Skeletal muscle satellite cell (primary cell): ENCODE results near the gene CNKSR3.

Source experiments
- H3K27me3 ChIP-seq: 2 replicates; pipeline ENCODE4 v1.7.0; 2013; ENCODE audit warnings: low read length; ENCODE audit not compliant: control insufficient read depth, insufficient read depth
- H3K36me3 ChIP-seq: 2 replicates; pipeline ENCODE4 v1.7.0; 2013; ENCODE audit warnings: mild to moderate bottlenecking, control low read depth, low read length; ENCODE audit not compliant: insufficient read depth
- H3K4me1 ChIP-seq: 2 replicates; pipeline ENCODE4 v1.7.0; 2013; ENCODE audit warnings: low read length; ENCODE audit not compliant: control insufficient read depth, insufficient read depth
- H3K4me2 ChIP-seq: 2 replicates; pipeline ENCODE4 v1.7.0; 2013; ENCODE audit warnings: mild to moderate bottlenecking, low read length
- H3K4me3 ChIP-seq: 2 replicates; pipeline ENCODE4 v1.7.0; 2013; ENCODE audit warnings: low read length
- H3K9ac ChIP-seq: 2 replicates; pipeline ENCODE4 v1.7.0; 2013; ENCODE audit warnings: mild to moderate bottlenecking, low read depth, low read length, moderate library complexity
- H3K9me3 ChIP-seq: replicated peaks from 2 replicates; pipeline ENCODE4 v1.7.0; 2013; ENCODE audit warnings: mild to moderate bottlenecking, control low read depth, low read length

CNKSR3 gene

GRCh38 chr6:154441995-154442310 is 68.5 kb downstream of the CNKSR3 start:
- Histone ChIP-seq H3K4me3 (no peak overlapping the region), H3K4me2 (no peak overlapping the region), H3K9ac (no peak overlapping the region), H3K9me3 (no peaks in the 10 kb centered on the region), H3K27me3 (no peaks in the 10 kb centered on the region), H3K36me3 (no peaks in the 10 kb centered on the region), H3K4me1 (no peaks in the 10 kb centered on the region)

DNA sequence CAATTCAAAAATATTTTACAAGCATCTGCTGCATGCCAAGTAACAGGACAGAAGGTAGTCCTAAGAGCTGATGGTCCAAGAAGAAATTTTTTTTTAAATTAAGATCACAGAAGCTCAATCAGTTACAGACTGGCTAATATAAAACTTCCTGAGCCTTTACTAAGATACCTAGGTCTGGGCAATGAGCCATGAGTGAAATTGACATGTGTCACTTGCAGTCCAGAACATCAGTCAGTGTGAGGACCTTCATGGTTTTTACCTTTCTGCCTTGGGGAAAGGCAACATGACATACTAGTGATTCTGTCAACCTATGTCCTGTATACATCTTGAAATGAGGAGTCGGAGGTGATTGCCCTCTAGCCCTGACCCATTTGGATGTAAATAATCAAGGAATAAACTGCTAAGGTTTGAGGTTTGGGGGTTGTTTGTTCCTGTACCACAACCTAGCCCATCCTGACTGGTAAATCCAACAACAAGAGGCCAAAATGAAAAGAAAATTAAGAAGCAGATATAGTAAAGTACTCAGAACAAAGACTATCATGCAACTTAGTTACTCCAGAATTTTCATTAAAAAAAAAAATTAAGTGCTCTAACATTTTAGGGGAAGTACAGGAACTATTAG is 70.0 kb downstream of the CNKSR3 start:
- Histone ChIP-seq H3K27me3 (no peaks in the 10 kb centered on the region), H3K4me2 (no peak overlapping the region), H3K9me3 (no peaks in the 10 kb centered on the region), H3K9ac (no peak overlapping the region), H3K4me3 (no peak overlapping the region), H3K36me3 (no peaks in the 10 kb centered on the region), H3K4me1 (no peaks in the 10 kb centered on the region)

- H3K36me3 ChIP-seq, result no peaks in the 10 kb centered on the region
- H3K4me2 ChIP-seq, result no peak overlapping the region
- H3K4me1 ChIP-seq, result no peaks in the 10 kb centered on the region
- H3K4me3 ChIP-seq, result no peak overlapping the region
- no peaks in the 10 kb centered on the region for H3K9me3 ChIP-seq
- no peaks in the 10 kb centered on the region for H3K27me3 ChIP-seq
- H3K9ac ChIP-seq, result no peak overlapping the region
Observed at GRCh38 chr6:154440022-154440421, 70.5 kb downstream of the CNKSR3 start.

DNA sequence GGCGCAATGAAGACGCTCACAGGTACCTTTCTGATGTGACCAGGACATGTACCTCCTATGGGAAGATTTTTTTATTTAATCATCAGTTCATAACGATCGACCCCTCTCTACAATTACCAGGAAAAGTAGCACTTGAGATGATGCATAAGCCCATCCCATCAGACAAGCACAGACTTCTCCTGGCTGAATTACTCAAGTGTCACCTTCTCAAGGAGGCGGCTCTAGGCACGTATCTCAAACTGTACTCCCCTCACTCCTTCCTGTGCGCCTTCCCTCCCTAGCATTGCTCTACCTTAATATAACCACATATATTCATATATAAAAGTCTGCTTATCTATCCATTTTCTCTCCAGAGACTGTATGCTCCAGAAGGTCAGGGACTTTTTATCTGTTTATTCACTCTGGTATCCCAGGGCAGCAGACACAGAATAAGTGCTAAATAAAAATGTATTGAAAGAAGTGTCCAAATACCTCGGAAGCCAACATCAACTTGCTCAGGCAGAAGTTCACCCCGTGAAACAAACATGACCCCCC is 71.5 kb downstream of the CNKSR3 start:
- Histone ChIP-seq H3K27me3 (no peaks in the 10 kb centered on the region), H3K36me3 (no peaks in the 10 kb centered on the region), H3K9me3 (no peaks in the 10 kb centered on the region), H3K9ac (no peak overlapping the region), H3K4me3 (no peak overlapping the region), H3K4me2 (no peak overlapping the region), H3K4me1 (no peaks in the 10 kb centered on the region)

GRCh38 chr6:154435400-154435945 is 75.0 kb downstream of the CNKSR3 start:
- Histone ChIP-seq H3K4me2 (no peak overlapping the region), H3K9me3 (no peaks in the 10 kb centered on the region), H3K9ac (no peak overlapping the region), H3K27me3 (no peaks in the 10 kb centered on the region), H3K4me3 (no peak overlapping the region), H3K4me1 (peaks cover 6% of the 10 kb centered on the region), H3K36me3 (no peaks in the 10 kb centered on the region)

- no peaks in the 10 kb centered on the region for H3K9me3 ChIP-seq
- H3K4me2 ChIP-seq, result no peak overlapping the region
- H3K27me3 ChIP-seq, result no peaks in the 10 kb centered on the region
- peaks cover 6% of the 10 kb centered on the region for H3K4me1 ChIP-seq
- H3K9ac ChIP-seq, result no peak overlapping the region
- no peak overlapping the region for H3K4me3 ChIP-seq
- H3K36me3 ChIP-seq, result no peaks in the 10 kb centered on the region
Observed at GRCh38 chr6:154434662-154435061, 75.8 kb downstream of the CNKSR3 start.

- no peak overlapping the region for H3K4me2 ChIP-seq
- peaks cover 6% of the 10 kb centered on the region for H3K4me1 ChIP-seq
- no peaks in the 10 kb centered on the region for H3K9me3 ChIP-seq
- H3K4me3 ChIP-seq, result no peak overlapping the region
- no peaks in the 10 kb centered on the region for H3K27me3 ChIP-seq
- no peak overlapping the region for H3K9ac ChIP-seq
- H3K36me3 ChIP-seq, result no peaks in the 10 kb centered on the region
Observed at GRCh38 chr6:154433477-154434241, 76.8 kb downstream of the CNKSR3 start.

GRCh38 chr6:154432533-154433476 is 77.7 kb downstream of the CNKSR3 start:
- Histone ChIP-seq H3K27me3 (no peaks in the 10 kb centered on the region), H3K36me3 (no peaks in the 10 kb centered on the region), H3K9ac (no peak overlapping the region), H3K4me1 (peaks cover 8% of the 10 kb centered on the region), H3K4me2 (no peak overlapping the region), H3K9me3 (no peaks in the 10 kb centered on the region), H3K4me3 (no peak overlapping the region)

DNA sequence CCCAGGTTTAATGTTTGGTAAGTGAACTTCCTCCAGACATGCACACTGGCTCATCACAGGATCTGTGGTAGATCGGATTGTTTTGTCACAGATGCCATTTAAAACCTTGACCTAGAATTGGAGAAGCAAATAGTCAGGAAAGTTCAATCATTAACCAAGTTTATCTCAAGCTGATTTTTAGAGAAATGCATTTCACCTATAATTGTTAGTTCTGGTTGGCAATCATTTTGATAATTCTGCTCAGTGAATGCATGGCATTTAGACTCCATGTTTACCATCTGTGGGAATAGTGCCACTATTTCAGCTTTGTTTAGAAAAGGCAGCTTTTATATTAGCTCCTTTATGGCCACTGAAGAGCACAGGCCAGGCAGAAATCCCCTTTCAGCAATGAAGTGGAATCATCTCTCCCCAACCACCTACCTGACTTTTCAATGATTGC is 80.0 kb downstream of the CNKSR3 start:
- Histone ChIP-seq H3K4me3 (no peak overlapping the region), H3K9ac (no peak overlapping the region), H3K9me3 (no peaks in the 10 kb centered on the region), H3K4me1 (peaks cover 10% of the 10 kb centered on the region), H3K36me3 (no peaks in the 10 kb centered on the region), H3K27me3 (no peaks in the 10 kb centered on the region), H3K4me2 (no peak overlapping the region)

DNA sequence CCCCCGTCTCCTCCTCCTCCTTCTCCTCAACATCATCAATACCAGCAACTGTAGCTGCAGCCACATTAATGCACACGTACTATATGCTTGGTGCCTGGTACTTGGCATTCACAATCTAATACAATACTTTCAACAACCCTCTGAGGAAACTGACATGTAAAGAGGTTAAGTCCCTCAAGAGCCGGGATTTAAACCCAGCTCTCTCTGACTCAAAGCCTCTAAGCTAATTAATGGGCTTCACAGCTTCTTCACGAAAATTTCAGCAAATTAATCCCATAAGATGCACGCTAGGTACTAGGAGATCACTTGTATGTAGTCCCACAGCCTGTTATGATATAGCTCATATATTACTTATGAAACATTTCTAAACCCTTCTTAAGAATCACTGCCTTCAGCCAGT is 80.8 kb downstream of the CNKSR3 start:
- Histone ChIP-seq H3K9me3 (no peaks in the 10 kb centered on the region), H3K4me2 (no peak overlapping the region), H3K9ac (no peak overlapping the region), H3K4me3 (no peak overlapping the region), H3K36me3 (no peaks in the 10 kb centered on the region), H3K27me3 (no peaks in the 10 kb centered on the region), H3K4me1 (peaks cover 10% of the 10 kb centered on the region)

GRCh38 chr6:154428897-154429296 is 81.6 kb downstream of the CNKSR3 start:
- Histone ChIP-seq H3K27me3 (no peaks in the 10 kb centered on the region), H3K36me3 (no peaks in the 10 kb centered on the region), H3K4me1 (peaks cover 10% of the 10 kb centered on the region), H3K4me3 (no peak overlapping the region), H3K4me2 (no peak overlapping the region), H3K9me3 (no peaks in the 10 kb centered on the region), H3K9ac (no peak overlapping the region)
